Ecto neural progenitor cell (in vitro differentiated cells): ENCODE results near the gene CCPG1.
A peak's percentile ranks its signal among the peaks of the same experiment; 100 is the strongest.
"Not testable (repeated sequence)": the region's sequence is repeated elsewhere in the genome, so short reads cannot be mapped to it uniquely, and the experiment has no call there.

ENCODE experiments used
- DNase-seq: peaks from one replicate; pipeline ENCODE4 v3.0.0-alpha.2; 2018; ENCODE audit warnings: low spot score

The CCPG1 gene, protein sequence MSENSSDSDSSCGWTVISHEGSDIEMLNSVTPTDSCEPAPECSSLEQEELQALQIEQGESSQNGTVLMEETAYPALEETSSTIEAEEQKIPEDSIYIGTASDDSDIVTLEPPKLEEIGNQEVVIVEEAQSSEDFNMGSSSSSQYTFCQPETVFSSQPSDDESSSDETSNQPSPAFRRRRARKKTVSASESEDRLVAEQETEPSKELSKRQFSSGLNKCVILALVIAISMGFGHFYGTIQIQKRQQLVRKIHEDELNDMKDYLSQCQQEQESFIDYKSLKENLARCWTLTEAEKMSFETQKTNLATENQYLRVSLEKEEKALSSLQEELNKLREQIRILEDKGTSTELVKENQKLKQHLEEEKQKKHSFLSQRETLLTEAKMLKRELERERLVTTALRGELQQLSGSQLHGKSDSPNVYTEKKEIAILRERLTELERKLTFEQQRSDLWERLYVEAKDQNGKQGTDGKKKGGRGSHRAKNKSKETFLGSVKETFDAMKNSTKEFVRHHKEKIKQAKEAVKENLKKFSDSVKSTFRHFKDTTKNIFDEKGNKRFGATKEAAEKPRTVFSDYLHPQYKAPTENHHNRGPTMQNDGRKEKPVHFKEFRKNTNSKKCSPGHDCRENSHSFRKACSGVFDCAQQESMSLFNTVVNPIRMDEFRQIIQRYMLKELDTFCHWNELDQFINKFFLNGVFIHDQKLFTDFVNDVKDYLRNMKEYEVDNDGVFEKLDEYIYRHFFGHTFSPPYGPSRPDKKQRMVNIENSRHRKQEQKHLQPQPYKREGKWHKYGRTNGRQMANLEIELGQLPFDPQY

DNA sequence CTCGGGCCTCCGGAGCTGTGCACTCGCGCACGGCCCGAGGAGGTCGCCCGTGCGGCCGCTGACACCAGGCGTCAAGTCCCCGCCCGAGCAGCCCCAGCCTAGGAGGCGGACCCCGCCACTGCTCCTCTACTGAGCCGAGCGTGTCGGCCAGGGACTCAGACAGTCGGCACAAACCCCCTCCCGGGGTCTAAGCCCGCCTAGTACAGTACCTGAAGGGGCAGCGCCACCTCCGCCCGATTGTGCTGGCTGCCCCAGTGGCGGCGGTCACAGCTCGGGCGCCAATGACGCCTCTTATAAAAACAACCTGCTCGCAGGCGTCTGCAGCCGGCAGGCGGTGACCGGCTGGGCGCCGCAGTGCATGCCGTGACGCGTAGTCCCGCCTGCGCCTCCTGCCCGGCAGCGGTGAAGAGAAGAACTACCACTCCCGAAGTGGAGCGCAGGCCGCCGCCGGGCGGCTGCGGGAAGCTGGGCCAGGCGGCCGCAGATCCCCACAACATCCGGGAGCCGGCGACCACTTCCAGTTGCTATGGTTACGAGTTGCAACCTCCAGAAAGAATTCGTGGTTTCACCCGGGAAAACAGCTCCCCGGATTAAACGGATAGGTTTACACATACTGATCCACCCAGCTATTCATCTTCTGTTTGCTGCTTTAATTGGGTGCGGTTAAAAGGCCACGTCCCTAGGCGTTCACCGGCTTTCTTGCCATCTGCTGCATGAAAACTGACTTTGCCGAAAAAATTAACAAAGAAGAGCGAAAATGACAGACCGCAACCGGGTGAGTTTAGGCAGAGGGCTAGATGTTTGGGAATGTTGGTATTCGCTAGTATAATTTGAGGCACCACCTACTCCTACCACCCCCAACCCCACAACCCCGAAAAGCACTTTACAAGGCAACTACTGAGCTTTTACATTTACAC is at the start of gene CCPG1, which contains the start of gene PIERCE2:
TSS of gene CCPG1 (minus strand) at position 348 of the 917 bp plus-strand sequence. CDS start 18,935 bp downstream, outside the sequence.
TSS of gene PIERCE2 (plus strand) at position 484 of the 917 bp plus-strand sequence. CDS start at position 758, 274 bp downstream.
- peak; percentile 97 for DNase-seq

DNA sequence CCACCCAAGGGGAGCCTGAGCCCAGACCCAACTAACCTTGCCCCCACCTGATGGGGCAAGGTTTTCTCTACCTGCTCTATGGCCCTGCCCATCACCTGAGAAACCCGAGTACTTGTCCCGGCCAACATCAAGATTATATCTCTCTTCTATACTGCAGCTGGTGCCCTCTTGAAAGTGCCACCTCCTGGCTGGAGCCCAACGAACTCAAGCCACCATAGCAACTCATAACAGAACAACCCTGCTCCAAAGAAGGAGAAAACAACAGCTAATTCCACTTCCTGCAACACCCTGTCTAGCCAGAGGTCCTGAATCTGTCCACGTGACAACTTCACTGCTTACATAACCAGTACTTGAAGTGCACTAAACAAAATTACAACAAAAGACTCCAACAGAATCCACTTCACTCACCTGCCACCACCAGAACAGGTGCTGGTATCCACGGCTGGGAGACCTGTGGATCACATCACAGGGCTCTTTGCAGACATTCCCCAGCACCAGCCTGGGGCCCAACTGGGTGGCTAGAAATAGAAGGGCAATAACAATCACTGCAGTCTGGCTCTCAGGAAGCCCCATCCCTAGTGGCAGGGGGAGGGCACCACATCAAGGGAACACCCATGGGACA is 49.4 kb upstream of the CCPG1 start:
- no peak for DNase-seq

DNA sequence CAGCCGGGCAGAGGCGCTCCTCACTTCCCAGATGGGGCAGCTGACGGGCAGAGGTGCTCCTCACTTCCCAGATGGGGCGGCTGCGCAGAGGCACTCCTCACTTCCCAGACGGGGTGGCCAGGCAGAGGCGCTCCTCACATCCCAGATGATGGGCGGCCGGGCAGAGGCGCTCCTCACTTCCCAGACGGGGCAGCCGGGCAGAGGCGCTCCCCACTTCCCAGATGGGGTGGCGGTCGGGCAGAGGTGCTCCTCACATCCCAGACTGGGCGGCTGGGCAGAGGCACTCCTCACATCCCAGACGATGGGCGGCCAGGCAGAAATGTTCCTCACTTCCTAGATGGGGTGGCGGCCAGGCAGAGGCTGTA is 38.9 kb upstream of the CCPG1 start:
- DNase-seq, result not testable (repeated sequence)

DNA sequence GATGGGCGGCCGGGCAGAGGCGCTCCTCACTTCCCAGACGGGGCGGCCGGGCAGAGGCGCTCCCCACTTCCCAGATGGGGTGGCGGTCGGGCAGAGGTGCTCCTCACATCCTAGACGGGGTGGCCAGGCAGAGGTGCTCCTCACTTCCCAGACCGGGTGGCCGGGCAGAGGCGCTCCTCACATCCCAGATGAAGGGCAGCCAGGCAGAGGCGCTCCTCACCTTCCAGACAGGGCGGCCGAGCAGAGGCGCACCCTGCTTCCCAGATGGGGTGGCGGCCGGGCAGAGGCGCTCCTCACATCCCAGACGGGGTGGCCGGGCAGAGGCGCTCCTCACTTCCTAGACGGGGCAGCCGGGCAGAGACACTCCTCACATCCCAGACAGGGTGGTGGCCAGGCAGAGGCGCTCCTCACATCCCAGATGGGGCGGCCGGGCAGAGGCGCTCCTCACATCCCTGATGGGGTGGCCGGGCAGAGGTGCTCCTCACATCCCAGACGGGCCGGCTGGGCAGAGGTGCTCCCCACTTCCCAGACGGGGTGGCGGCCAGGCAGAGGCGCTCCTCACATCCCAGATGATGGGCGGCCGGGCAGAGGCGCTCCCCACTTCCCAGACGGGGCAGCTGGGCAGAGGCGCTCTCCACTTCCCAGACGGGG is 38.3 kb upstream of the CCPG1 start:
- DNase-seq, result not testable (repeated sequence)

DNA sequence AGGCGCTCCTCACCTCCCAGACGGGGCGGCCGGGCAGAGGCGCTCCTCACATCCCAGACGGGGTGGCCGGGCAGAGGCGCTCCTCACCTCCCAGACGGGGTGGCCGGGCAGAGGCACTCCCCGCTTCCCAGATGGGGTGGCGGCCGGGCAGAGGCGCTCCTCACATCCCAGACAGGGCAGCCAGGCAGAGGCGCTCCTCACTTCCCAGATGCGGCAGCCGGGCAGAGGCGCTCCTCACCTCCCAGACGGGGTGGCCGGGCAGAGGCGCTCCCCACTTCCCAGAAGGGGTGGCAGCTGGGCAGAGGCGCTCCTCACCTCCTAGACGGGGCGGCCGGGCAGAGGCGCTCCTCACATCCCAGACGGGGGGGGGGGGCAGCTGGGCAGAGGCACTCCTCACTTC is 37.8 kb upstream of the CCPG1 start:
- DNase-seq, result not testable (repeated sequence)

DNA sequence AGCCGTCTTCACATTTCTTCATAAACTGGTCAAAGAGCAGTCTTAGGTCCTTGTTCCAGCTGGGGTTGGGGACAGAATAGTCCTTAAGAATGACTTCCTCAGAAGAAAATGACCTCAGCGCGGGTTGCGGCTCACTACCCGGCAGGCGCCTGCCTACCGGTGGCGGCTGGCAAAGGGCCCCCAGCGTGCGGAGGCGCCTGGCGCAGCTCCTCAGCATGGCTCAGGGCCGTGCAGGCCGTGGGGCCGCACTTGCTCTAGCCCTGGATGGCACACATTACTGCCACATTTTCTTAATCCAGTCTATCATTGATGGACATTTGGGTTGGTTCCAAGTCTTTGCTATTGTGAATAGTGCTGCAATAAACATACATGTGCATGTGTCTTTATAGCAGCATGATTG is 35.0 kb upstream of the CCPG1 start:
- DNase-seq, result not testable (repeated sequence)

DNA sequence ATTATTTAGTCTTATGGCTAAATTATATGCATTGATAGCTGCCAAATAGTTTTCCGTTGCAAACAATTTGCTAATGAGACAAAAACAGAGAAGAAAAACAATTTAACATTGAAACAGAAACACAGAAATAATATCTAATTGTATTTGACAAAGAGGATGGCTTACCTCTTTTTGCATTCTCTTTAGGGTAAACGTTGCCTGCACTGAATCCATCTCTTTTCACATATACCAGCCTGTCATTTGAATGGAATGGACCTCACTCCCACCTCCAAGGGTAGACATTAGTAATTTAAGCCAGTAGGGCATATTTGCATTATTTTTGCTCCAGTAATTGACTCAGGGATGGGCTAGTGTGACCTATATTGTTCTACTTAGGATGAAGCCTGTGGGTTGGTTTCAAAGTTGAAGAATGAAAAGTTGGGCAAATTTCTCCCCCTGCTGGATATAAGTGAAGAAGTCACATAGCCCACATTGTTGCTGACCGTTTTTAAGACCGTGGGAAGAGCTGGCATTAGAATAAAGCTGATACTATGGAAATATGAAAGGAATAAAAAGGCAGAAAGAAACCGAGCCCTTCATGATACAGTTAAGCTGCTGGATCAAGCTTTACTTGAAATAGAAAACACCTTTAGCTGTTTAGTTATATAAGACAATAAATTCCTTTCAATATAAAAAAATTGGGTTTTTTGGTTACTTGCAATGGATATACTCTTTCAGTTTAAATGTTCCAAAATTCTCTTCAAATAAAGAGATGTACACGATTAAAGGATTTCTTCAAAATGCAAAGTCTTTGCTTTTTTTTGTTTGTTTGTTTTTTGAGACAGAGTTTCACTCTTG is 27.0 kb upstream of the CCPG1 start:
- DNase-seq, result no peak

DNA sequence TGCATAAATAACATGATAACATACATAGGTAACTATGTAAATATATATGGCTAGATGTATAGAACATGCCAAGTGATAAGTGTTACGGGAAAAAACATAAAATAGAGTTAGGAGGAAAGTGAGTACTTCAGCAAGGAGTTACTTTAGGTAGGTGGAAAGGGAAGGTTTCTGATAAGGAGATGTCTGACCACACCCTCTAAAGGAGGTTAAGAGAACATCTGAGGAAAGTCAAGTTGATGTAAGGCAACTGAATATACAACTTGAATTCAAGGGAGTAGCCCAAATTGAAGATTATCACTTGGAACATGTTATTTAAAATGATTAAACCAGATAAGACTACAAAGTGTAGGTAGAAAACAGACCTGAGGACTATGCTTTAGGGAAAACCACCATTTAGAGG is 13.9 kb upstream of the CCPG1 start:
- no peak for DNase-seq

DNA sequence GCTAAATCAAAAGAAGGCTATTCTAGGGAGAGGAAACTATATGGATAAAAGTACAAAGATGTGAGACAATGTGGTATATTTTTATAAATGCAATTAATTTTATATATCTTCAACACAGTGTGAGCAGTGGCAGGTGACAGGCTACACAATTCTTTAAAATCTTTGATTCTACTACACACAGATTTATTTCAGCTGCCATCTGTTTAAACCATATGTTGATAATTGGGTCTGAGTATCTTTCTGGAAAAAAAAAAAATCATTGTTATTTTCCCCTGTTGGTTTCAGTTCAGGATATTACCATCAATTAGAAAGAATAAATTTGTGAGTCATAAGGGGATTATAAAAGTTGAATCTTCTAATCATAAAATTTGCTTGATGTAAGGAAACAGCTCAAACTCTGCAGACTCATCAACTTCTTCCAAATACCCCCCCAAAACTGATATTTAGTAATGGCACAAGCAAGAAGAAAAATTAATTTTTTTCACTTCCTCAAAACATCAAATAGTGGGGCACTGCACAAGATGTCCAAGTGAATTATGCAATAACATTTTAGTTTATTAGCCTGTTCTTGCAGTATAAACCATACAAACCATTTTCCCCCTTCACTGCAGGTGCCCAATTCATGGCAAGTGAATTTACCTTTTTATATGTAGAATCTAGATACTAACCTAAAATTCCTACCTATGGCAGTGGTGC is 12.2 kb upstream of the CCPG1 start:
- DNase-seq, result no peak

DNA sequence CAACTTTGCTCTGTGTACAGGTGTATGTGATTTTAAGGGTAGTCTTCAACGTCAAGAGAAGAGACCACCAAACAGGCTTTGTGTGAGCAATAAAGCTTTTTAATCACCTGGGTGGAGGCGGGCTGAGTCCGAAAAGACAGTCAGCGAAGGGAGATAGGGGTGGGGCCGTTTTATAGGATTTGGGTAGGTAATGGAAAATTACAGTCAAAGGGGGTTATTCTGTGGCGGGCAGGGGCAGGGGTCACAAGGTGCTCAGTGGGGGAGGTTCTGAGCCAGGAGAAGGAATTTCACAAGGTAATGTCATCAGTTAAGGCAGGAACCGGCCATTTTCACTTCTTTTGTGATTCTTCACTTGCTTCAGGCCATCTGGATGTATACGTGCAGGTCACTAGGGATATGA is 9.5 kb upstream of the CCPG1 start:
- not testable (repeated sequence) for DNase-seq

DNA sequence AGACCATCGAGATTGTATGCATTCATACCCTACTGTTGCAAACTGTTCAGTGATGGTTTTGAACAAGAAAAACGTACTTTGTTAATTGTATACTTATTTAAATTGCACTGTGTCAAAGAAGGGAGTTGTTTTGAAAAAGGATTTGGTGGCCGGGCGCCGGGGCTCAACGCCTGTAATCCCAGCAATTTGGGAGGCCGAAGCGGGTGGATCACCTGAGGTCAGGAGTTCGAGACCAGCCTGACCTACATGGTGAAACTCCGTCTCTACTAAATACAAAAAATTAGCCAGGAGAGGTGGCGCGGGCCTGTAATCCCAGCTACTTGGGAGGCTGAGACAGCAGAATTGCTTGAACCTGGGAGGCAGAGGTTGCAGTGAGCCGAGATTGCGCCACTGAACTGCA is 817 bp upstream of the CCPG1 start:
- DNase-seq, result peak; percentile 49

DNA sequence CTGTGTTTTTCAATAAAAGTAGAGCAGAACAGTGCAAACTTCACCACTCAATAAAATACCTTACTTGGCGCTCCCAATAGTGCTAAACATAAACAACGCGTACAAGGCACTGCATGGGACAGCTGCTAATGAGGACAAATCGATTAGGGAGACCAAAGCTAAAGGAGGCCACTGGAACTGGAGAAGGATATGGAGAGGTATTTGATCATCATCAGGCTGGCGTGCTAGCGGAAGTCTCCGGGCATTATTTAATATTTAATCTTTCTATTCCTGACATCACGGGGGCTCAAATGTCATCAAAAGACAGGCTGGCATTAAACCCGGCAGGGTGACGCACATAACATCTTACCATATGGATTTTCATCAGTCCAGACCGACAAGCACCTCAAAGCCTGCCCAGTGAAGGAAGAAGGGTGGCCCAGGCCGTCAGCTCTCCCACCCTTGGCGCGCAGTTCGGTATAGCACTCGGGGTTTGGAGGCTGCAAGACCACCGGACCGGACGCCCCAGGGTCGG is 604 bp downstream of the CCPG1 start:
- DNase-seq, result no peak

DNA sequence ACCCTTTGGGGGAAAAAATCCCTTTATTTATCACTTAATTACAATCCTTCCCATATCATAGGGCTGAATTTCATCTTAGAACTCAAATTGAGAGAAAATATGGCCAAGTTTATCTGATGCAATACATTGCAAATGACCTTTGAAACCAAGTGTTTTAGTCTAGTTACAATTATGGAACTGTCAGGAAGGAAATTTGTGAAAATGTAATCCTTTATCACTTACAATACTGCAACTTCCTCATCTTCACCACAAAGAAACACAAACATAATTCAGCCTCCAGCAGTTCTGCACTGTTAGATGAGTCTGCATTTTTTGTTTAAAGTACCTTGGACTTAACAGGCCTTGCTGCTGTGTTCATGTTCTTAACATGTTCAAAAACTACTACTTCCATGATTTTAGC is 4.6 kb downstream of the CCPG1 start:
- DNase-seq, result no peak

DNA sequence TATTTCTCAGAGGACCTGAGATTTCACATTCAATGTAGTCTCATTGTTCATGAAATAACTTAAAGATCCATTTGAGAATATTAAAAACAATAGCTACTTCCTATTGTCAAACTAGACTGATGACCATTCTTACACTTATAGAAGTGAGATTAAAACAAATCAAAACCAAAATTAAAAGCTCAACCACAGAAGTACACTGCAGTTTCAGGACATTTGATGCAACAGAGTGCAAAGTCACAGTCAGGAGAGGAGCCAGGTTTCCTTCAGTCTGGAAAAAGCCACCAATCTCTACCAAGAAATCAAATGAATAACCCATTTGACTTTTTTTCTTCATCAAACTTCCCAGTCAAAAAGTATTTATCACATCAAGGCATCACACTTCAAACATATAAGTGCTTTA is 5.5 kb downstream of the CCPG1 start:
- no peak for DNase-seq

DNA sequence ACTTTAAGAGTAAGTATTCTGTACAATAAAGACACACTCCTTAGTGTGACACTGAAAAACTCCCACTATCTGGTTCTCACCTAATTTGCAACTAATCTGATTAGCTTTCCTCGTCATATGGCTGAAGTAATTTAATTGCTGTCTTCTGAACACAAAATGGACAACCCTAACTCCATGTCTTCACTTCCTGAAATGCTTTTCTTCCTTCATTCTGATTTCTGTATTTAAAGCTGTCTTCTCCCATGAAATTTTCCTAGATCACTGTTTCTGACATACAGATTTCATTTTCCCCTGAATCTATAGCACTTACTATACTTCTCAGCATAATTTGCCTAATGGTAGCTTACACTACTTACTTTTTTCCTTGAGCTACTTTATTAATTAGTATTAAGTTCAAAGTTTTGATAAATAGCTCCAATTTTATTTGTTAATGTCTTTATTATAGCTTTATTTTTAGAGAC is 6.3 kb downstream of the CCPG1 start:
- DNase-seq, result no peak

DNA sequence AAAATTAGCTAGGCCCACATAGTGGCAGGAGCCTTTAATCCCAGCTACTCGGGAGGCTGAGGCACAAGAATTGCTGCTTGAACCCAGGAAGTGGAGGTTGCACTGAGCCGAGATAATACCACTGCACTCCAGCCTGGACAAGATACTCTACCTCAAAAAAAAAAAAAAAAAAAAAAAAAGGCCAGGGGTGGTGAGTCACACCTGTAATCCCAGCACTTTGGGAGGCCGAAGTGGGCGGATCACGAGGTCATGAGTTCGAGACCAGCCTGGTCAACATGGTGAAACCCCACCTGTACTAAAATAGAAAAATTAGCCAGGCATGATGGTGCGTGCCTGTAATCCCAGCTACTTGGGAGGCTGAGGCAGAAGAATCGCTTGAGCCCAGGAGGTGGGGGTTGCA is 8.1 kb downstream of the CCPG1 start:
- DNase-seq, result not testable (repeated sequence)

DNA sequence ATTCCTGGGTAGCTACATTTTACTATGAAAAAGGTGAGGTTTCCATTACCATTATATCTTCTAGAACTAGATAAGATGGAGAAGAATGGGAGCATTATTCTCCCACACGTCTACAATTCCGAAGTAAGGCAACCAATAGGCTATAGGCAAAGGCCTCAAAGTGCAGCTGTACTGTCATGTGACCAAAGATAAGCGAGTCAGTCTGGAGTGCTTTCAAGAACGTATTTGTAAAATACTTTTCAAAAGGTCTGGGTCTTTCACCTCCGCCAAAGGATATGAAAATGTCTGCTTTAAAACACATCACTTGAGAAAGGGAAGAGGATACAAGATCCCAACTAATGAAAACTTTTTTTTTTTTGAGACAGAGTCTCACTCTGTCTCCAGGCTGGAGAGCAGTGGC is 9.9 kb downstream of the CCPG1 start:
- no peak for DNase-seq

DNA sequence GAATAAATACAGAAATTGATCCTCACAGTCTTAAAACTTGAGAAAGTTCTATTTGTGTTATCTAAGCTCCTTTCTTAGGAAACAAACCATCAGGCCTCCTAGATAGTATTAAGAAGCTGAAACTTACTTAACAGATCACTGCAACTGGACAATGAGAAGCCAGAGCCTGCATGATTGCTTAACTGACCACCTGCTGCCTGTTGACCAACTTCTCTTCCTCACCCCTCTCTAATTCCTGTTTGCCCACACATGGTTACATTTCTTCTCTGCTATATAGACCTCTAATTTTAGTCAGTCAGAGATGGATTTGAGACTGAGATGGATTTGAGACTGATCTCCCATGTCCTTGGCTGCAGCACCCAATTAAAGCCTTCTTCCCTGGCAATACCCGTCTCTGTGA is 13.5 kb downstream of the CCPG1 start:
- no peak for DNase-seq

DNA sequence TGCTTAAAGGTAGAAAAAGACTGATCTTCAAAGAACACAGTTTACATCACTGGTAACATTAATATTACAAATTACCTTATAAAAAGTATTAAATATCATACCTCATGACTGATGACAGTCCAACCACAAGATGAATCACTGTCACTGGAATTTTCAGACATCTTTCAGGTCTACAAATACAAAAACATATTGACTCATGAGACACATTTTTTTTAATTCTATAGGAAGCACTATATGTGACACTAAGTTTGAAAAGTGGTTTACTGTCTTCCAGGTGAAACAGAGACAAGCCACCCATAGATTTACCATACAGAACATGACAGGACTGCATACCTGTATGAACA is 18.9 kb downstream of the CCPG1 start:
- DNase-seq, result no peak
